ENCODE results near the gene ZNF655. TPM values are rescaled to one million over a fixed set of nuclear protein-coding genes. Genes with fewer than 3 reads are reported as not detected.

Gene ZNF655
- total RNA-seq, 1 donor from 2014 or later: 56.0 TPM

- H3K4me1 Mint-ChIP-seq: no peaks in the 10 kb centered on the region
- no peaks in the 10 kb centered on the region for H3K36me3 Mint-ChIP-seq (ENCODE audit: low read depth)
- H3K9me3 Mint-ChIP-seq: no peaks in the 10 kb centered on the region
- no peak for DNase-seq (ENCODE audit: low read depth, low spot score)
- no peak overlapping the region for H3K4me3 Mint-ChIP-seq
- TF ChIP-seq CTCF (conservative IDR thresholded peaks at IDR 0.05): no peak
- H3K27me3 Mint-ChIP-seq (ENCODE audit: low read depth): no peaks in the 10 kb centered on the region
- no peak overlapping the region for H3K27ac Mint-ChIP-seq (ENCODE audit: unreplicated experiment)
These were observed 43.3 kb downstream of the ZNF655 start for GRCh38 chr7:99601656-99602310.

- DNase-seq (ENCODE audit: low read depth, low spot score): no peak
- Mint-ChIP-seq H3K27ac (ENCODE audit: unreplicated experiment) (no peak overlapping the region), H3K36me3 (ENCODE audit: low read depth) (no peaks in the 10 kb centered on the region), H3K9me3 (no peaks in the 10 kb centered on the region), H3K27me3 (ENCODE audit: low read depth) (peaks cover 5% of the 10 kb centered on the region), H3K4me3 (no peak overlapping the region), H3K4me1 (no peaks in the 10 kb centered on the region)
- TF ChIP-seq CTCF (conservative IDR thresholded peaks at IDR 0.05): no peak
These were observed 47.1 kb downstream of the ZNF655 start for GRCh38 chr7:99605527-99605926.

- Mint-ChIP-seq H3K9me3 (no peaks in the 10 kb centered on the region), H3K4me3 (no peak overlapping the region), H3K27me3 (ENCODE audit: low read depth) (peaks cover 7% of the 10 kb centered on the region), H3K27ac (ENCODE audit: unreplicated experiment) (no peak overlapping the region), H3K36me3 (ENCODE audit: low read depth) (no peaks in the 10 kb centered on the region), H3K4me1 (no peaks in the 10 kb centered on the region)
- no peak for DNase-seq (ENCODE audit: low read depth, low spot score)
- no peak for TF ChIP-seq CTCF (conservative IDR thresholded peaks at IDR 0.05)
These were observed 48.1 kb downstream of the ZNF655 start for GRCh38 chr7:99606531-99606930.

- TF ChIP-seq CTCF (conservative IDR thresholded peaks at IDR 0.05): no peak
- Mint-ChIP-seq H3K4me1 (no peaks in the 10 kb centered on the region), H3K36me3 (ENCODE audit: low read depth) (no peaks in the 10 kb centered on the region), H3K4me3 (no peak overlapping the region), H3K27ac (ENCODE audit: unreplicated experiment) (no peak overlapping the region), H3K27me3 (ENCODE audit: low read depth) (peaks cover 7% of the 10 kb centered on the region), H3K9me3 (no peaks in the 10 kb centered on the region)
- no peak for DNase-seq (ENCODE audit: low read depth, low spot score)
These were observed 49.1 kb downstream of the ZNF655 start for GRCh38 chr7:99607548-99607947.

GRCh38 chr7:99614495-99614894, 56.1 kb downstream of the ZNF655 start:
- no peaks in the 10 kb centered on the region for H3K9me3 Mint-ChIP-seq
- H3K27ac Mint-ChIP-seq (ENCODE audit: unreplicated experiment): no peak overlapping the region

More at GRCh38 chr7:99614495-99614894, 56.1 kb downstream of the ZNF655 start:
- no peak for TF ChIP-seq CTCF (conservative IDR thresholded peaks at IDR 0.05)
- DNase-seq (ENCODE audit: low read depth, low spot score): no peak
- Mint-ChIP-seq H3K4me3 (peak overlapping the region; percentile 33), H3K27me3 (ENCODE audit: low read depth) (peaks cover 7% of the 10 kb centered on the region), H3K4me1 (peaks cover 33% of the 10 kb centered on the region), H3K36me3 (ENCODE audit: low read depth) (no peaks in the 10 kb centered on the region)

Measured in neural crest cell (in vitro differentiated cells).